NCI-H1694 treated with DMSO at 0.1 percent for 48 hours (cell line): ENCODE measurements around the gene ARHGEF7.
A peak's percentile ranks its signal among the peaks of the same experiment; 100 is the strongest.
"Not testable (repeated sequence)": the region's sequence is repeated elsewhere in the genome, so short reads cannot be mapped to it uniquely, and the experiment has no call there.

Experiments used
- DNase-seq: peaks from one replicate; lab custom pipeline; 2025; lab: John Stamatoyannopoulos, UW

Gene ARHGEF7, protein sequence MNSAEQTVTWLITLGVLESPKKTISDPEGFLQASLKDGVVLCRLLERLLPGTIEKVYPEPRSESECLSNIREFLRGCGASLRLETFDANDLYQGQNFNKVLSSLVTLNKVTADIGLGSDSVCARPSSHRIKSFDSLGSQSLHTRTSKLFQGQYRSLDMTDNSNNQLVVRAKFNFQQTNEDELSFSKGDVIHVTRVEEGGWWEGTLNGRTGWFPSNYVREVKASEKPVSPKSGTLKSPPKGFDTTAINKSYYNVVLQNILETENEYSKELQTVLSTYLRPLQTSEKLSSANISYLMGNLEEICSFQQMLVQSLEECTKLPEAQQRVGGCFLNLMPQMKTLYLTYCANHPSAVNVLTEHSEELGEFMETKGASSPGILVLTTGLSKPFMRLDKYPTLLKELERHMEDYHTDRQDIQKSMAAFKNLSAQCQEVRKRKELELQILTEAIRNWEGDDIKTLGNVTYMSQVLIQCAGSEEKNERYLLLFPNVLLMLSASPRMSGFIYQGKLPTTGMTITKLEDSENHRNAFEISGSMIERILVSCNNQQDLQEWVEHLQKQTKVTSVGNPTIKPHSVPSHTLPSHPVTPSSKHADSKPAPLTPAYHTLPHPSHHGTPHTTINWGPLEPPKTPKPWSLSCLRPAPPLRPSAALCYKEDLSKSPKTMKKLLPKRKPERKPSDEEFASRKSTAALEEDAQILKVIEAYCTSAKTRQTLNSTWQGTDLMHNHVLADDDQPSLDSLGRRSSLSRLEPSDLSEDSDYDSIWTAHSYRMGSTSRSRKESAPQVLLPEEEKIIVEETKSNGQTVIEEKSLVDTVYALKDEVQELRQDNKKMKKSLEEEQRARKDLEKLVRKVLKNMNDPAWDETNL

DNA sequence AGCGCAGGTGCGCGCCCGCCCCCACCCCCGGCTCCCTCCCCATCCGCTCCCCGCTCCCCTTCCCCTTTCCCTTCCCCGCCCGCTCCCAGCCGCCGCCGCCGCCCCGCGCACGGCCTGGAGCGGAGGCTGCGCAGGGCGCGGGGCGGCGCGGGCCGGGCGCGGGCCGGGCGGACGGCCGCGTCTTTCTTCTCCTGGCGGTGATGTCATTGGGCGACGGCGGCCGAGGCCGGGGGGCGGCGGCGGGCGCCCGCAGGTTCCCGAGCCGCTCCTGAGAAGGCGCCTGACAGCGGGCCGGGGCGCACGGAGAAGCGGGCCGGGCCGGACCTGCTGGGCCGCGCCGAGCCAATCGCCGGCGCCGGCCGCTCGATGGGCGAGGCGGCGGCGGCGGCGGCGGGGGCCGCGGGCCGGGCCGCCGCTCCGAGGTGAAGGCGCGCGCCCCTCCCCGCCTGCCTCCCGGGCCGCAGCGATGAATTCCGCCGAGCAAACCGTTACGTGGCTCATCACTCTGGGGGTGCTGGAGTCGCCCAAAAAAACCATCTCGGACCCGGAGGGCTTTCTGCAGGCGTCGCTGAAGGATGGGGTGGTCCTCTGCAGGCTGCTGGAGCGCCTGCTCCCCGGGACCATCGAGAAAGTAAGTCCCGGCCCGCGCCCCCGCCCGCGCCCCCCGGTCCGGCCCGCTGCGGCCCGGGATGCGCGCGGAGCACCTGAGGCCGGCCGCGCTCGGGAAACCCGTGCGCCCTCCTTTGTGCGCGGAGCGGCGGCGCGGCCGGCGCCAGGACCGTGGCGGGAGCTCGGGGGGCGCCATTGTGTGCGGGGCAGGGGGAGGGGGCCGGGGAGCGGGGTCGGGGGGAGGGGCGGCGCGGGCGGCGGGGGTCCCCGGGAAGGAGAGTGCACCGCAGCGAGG, at the start of gene ARHGEF7:
ARHGEF7 (plus strand) TSS at position 250 of the 904 bp plus-strand sequence; CDS start at position 467, 217 bp downstream.
- no peak for DNase-seq

DNA sequence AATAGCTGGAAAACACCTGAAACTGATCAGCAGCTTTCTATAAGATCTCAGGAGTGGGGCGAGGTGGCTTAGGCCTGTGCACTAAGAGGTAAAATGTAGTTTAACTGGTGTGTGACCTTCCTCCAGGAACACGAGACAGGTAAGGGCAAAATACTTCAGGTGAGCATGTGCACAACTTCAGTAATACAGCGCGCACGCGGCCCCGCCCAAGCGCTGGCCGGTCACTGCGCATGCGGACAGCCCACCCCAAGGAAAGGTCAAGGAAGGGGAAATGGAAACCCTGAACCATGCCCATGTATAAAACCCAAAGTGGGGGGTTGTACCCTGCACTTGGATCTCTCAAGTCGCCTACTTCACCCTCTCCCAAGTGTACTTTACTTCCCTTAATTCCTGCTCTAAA, 49.4 kb upstream of the ARHGEF7 start:
- DNase-seq = no peak

GRCh38 chr13:111066544-111066943, 48.6 kb upstream of the ARHGEF7 start:
- no peak for DNase-seq

DNA sequence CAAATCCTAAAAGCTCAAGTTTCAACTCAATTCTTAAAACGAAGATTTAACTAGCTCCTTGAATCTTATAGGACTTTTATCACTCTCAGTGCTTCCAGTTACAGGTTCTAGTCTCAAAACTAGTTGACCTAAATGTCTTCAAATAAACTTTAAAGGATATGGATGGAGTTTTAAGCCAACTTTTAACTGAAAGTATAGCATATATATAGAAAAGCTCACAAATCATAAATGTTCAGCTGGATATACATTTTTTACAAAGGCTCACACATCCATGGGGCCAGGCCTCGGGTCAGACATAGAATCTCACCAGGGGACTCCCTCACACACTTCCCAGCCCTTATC, 47.1 kb upstream of the ARHGEF7 start:
- DNase-seq = no peak

- DNase-seq = peak; percentile 18
Measured at GRCh38 chr13:111071120-111071519, 44.0 kb upstream of the ARHGEF7 start.

GRCh38 chr13:111071526-111071925, 43.6 kb upstream of the ARHGEF7 start:
- not testable (repeated sequence) for DNase-seq

DNA sequence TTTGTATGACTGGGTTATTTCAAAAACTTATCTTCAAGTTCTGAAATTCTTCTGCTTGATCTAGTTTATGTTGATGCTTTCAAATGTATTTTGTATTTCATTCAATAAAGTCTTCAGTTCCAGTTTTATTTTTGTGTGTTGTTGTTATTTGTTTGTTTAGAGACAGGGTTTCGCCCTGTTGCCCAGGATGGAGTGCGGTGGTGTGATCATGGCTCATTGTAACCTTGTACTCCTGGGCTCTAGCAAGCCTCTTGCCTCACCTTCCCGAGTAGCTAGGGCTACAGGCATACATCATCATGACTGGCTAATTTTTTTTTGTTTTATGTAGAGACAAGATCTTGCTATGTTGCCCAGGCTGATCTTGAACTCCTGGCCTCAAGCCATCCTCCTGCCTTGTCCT, 40.3 kb upstream of the ARHGEF7 start:
- DNase-seq = no peak

DNA sequence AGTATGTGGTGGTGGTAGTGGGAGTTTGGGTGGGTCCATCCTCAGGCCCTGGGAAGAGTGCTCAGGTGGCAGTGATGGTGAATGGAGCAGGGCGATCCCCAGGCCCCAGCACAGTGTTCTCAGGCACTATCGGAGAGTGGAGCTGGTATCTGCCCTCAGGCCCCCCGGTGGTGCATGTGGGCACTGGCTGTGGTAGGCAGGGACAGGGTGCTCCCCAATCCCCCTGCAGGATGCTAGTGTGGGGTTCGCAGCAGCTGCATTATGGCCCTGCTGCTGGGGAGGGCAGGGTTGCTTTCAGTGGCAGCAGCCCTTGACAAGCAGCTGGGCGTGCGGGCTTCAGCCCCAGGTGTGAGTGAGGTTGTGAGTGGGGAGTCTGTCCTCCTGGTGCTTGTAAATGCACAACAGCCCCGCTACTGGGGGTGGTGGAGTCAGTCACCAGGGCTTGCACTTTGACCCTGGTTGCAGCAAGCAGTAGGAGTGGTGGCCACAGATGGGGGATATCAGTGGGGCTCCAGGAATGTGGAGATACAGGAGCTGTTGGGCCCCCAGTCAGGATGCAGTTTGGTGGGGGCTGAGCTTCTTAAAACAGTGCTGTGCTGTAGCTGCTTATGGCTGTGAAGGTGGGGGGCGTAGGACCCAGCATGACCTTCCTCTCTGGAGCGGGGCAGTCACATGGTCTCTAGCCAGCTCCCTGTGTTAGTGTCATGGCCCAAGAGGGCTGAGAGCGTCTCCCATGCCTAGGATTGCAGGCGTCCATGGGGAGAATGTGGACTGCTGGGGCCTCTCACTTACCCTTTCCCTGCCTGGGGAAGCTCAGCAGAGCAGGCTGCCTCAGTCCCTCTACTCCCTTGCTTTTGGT, 38.7 kb upstream of the ARHGEF7 start:
- DNase-seq = no peak

DNA sequence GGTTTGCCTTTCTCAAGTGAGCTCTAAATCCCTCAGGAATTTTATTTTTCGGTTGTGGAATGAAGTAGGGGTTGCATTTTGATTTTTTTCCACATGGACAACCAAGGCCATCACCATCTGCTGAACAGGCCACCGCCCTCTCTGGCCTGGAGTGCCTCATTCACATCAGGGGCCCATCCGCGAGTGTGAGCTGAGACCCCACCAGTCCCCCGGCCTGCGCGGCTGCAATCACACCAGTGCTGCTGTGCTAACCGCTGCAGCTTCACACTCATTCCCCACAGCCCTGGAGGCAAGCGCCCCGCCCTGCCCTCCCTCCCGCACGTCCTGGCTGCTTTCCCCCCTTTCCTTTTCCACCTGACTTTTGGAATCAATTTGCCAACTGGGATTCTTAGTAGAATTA, 35.7 kb upstream of the ARHGEF7 start:
- DNase-seq = no peak

- no peak for DNase-seq
Measured at GRCh38 chr13:111080642-111081041, 34.5 kb upstream of the ARHGEF7 start.

GRCh38 chr13:111082240-111082639, 32.9 kb upstream of the ARHGEF7 start:
- DNase-seq = no peak

GRCh38 chr13:111082769-111083168, 32.3 kb upstream of the ARHGEF7 start:
- DNase-seq = not testable (repeated sequence)

- DNase-seq = not testable (repeated sequence)
Measured at GRCh38 chr13:111083693-111084092, 31.4 kb upstream of the ARHGEF7 start.

DNA sequence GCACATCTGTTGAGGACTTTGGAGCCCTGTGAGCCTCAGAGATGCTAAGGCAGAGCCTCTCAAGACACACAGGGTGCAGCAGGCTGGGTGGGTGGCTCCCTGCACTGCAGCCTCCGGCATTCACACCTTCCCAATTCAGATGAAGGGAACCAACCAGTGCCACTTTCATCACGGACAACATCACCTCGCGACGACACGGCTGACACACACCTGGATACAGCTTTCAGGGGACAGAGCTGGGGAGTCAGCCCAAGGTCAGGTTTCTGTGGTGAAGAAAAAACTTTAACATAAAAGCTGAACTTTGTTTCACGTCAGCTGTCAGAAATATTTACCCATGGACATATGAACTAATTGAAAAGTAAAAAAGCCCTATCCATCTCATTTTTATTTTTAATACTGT, 24.9 kb upstream of the ARHGEF7 start:
- DNase-seq = no peak

GRCh38 chr13:111092685-111093084, 22.4 kb upstream of the ARHGEF7 start:
- DNase-seq = no peak

- DNase-seq = no peak
Measured at GRCh38 chr13:111093136-111093535, 22.0 kb upstream of the ARHGEF7 start.

- DNase-seq = no peak
Measured at GRCh38 chr13:111093634-111094033, 21.5 kb upstream of the ARHGEF7 start.

DNA sequence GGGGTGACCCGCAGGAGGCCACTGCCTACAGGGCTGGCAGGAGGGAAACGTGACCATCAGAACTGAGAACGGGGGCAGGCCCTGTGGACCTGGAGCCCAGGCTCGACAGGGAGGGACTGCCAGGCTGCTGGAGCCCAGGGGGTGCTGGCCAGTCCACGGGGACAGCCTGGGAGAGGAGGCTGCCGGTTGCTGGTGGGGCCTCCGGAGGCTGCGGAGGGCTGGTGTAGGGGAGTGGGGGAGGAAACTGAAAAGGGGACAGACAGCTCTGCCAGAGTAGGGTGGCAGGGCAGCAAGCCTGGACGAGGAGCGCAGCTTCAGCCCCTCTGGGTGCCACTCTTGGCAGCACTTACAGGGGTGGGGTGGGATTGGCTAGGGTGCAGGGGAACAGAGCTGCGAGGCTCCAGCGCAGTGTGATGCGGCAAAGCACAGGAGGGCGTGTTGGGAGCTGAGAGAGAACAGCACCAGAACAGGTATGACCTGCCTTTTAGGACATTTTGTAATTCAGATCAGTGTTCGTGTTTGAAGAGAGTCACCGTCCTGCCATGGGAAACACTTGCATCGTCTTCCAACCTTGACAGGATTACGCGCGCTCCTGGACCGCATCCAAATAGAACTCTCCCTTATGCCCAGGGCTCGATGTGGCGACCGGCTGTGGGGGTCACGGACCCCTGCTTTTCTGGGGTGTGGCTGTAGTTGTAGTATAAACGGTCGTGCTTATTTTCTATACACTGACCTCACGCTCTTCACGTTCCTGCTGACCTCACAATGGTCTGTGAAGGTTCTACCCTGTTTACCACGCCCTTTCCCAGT, 19.9 kb upstream of the ARHGEF7 start:
- DNase-seq = no peak

DNA sequence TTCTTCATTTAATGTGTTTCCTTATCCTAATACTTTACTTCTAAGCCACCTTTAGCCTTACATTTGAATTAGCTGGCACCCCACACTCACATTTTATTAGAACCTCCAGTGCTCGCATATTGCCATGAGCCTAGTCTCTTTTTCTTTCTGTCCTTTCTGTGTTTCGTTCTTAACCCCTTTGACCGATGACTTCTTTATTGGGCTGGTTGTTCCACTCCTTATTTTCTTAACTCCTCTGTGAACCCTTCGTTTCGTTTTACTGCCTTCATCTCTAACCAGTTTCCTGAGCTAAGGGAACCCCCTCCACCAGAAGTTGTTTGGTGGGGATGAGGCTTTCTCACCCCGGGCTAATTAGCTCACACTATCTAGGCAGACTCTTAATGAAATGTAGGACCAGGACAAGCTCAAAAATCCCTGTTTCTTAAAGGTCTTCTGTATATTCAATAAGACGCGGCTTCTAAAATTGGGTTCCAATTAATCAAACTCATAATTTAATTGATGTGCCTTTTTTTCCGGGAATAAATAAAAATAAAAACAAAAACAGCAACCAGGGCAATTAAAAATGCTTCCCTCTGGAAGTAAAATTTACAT, 19.1 kb upstream of the ARHGEF7 start:
- no peak for DNase-seq

DNA sequence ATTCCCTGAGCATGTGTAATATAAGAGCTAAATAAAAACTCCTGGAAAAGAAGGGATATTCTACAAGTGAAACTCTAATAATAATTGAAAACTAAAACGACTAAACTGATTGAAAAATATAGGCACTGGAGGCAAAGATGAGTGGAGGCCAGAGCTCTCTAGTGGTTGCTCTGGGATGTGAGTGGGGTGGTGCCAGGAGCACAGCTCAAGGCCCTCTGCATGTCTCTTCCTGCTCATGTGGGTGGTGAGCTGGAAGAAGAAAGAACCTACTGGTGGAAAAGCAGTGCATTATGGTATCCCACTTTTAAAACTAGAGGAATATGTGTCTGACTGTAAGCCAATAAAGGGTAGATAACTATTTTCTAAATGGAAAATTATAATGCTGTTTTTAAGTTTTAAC, 15.8 kb upstream of the ARHGEF7 start:
- no peak for DNase-seq
